Stimulated activated naive CD4-positive, alpha-beta T cell treated with Interleukin-2 at 50 U/mL for 16 hours (primary cell): ENCODE measurements around the gene OR52E1.

Source experiments
- DNase-seq: peaks from one replicate; lab custom pipeline; 2025; lab: John Stamatoyannopoulos, UW

Gene OR52E1

GRCh38 chr11:5117588-5117987 lies 48.2 kb downstream of the OR52E1 start:
- DNase-seq = no peak

GRCh38 chr11:5118893-5119292 lies 49.5 kb downstream of the OR52E1 start:
- DNase-seq = no peak
